GM21447 (cell line): ENCODE results near the gene ADH1B.
"Not testable (repeated sequence)": the region's sequence is repeated elsewhere in the genome, so short reads cannot be mapped to it uniquely, and the experiment has no call there.

ENCODE experiments used
- ATAC-seq: cut with Tn5 transposase; IDR thresholded peaks from one replicate; pipeline ENCODE4 v1.9.1; 2021; ENCODE audit not compliant: unreplicated experiment

ADH1B gene

DNA sequence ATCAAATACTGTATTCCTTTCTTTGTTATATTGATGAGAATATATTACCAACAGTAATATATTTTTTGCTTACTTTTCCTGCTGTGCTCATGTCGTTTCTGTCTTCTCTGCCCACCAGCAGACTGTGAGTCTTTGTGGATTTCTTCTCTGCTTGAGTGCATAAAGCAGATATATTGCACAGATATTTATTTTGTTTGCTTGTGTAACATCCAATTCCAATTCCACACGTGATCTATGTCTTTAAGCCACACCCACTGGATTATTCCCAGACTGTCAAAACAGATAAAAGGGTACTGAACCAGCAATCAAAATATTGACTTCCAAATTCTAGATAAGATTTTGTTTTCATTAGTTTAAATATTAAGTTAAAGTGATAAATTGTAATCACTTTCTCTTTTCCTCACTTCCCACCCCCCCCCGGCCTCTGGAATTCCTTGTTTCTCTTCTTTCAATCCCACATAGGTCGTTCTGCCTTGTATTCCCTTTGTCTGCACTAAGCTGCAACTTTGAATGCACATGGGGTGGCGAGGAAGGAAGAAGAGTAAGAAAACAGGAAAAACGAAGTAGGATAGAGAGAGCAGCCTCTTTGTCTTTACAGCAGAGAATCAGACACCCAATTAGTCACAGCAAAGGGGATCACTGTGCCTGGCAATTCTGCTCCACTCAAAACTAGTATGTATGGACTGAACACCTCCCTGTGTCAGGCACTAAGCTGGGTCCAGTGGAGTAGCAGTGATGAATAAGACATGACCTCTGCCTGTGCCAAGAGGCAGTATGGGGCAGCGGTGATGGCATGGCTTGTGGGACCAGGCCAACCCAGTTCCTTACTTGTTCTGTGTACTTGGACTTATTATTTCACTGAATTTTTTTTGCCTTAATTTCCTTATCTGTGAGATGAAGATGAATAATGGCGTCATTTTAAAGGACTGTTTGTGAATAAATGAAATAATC, at the start of gene ADH1B:
Gene ADH1B (minus strand): TSS at position 161 of the 951 bp plus-strand sequence. CDS start 70 bp downstream, at position 91.
- ATAC-seq: no peak

DNA sequence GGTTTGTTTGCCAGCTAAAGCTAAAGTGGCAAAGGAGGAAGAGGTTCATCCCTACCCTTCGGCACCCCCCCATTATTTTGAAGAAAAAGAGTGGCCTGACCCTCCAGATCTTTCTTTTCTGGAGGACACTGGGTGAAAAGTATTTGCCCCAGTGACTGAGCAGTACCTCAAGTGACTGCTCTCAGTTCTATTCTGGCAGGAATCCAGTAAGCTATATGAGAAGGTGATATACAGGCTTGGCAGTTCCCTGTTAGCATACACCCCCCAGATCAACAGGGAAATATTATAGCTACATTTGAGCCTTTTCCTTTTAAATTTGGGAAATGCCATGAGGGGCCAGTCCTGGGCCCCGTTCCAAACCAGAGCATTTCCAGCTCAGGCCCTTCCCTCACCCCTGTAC, 46.6 kb upstream of the ADH1B start:
- not testable (repeated sequence) for ATAC-seq

DNA sequence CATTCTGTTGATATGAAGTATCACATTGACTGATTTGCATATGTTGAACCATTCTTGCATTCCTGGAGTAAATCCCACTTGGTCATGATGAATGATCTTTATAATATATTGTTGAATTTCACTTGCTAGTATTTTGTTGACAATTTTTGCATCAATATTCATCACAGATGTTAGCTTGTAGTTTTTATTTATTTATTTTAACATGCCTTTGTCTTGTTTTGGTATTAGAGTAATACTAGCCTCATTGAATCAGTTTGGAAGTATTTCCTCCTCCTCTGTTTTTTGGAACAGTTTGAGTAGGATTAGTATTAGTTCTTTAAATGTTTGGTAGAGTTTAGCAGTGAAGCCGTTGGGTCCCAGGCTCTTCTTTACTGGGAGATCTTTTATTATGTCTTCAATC, 45.3 kb upstream of the ADH1B start:
- no peak for ATAC-seq

DNA sequence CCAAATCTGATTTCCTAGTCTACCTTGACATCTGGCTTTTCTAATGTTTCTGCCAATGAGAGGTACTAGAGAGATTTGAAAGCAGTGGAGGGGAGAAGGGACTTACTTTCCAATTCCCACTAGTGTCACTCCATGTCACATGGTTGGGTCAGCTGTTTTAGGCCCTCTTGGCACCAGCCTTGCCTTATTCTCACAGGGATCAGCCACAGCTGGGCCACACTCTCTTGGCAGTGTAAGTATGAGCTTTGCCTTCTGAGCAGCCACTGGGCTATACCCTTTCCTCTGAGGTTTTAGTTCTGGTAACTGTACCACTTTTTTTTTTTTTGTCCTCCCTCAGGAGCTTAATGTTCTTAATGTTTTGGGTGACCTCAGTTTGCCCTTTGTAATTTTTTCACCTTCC, 41.6 kb upstream of the ADH1B start:
- no peak for ATAC-seq

DNA sequence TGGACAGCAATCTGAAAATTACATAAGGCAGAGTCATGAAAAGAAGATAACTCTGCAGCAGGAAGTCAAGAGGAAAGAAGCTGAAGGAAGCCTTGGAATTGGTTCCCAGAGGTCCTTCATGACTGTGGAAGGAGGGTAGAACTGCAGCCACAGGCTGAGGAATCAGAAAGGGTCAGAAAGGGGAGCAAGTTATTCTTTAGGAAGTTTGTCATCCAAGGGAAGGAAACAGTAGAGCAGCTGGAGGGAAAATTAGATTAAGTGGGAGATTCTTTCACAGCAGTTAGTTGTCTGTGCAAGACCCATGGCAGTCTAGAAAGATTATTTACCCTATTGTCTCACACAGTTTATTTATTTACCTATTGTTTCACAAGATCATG, 40.7 kb upstream of the ADH1B start:
- no peak for ATAC-seq

DNA sequence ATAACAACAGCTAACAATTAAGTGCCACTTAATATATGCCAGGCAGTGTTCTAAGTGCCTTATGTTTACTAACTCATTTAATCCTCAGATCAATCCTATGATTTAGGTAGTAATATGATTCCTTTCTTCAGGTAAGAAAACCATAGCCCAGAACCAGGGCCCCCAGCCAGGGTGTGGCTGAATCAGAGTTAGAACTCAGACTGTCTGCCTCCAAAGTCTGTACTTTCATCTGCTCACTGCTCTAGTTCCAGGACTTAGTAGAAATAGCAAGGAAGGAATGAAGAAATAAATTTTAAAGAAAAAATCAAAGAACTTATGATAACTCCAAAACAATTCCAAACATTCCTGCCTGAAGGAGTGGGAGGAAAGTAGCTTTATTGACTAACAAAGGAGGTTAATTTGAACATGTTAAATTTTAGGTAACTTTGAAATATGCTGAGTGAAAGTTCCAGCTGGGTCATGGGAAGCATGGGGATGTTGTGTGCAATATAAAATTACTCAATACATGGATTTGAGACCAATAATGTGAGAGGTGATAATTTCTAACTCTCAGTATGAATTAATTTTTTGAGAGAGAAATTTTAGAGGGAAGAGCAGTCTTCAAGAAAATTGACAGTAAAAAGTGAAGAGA, 40.2 kb upstream of the ADH1B start:
- ATAC-seq: no peak

DNA sequence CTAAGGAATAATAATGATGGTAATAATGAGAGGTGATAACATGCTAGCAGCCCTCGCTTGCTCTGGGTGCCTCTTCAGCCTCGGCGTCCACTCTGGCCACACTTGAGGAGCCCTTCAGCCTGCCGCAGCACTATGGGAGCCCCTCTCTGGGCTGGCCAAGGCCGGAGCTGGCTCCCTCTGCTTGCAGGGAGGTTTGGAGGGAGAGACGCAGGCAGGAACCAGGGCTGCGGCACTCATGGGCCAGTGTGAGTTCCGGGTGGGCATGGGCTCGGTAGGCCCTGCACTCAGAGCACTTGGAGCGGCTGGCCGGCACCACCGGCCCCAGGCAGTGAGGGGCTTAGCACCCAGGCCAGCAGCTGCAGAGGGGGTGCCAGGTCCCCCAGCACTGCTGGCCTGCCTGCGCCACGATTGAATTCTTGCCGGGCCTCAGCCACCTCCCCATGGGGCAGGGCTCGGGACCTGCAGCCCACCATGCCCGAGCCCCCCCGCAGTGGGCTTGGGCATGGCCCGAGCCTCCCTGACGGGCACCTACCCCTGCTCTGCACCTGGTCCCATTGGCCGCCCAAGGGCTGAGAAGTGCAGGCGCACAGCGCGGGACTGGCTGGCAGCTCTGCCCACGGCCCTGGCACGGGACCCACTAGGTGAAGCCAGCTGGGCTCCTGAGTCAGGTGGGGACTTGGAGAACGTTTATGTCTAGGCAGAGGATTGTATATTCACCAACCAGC, 38.4 kb upstream of the ADH1B start:
- ATAC-seq: no peak

DNA sequence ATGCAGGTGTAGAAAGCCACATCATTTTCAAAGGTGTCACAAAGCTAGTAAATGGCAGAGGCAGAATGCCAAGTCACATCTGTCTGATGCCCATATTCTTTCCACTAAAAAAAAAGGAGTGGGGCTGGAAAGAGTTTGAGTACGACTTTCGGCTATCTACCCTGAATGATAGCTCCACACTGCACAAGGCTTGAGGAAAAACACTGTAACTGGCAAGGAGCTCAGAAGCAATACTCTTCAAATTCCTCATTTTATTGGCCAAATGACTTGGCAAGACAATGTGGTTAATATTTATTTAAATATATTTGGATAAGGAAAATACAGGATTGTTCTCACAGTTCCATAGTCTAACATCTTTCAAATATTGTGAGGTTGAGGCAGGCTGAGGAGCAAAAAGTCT, 36.7 kb upstream of the ADH1B start:
- no peak for ATAC-seq

DNA sequence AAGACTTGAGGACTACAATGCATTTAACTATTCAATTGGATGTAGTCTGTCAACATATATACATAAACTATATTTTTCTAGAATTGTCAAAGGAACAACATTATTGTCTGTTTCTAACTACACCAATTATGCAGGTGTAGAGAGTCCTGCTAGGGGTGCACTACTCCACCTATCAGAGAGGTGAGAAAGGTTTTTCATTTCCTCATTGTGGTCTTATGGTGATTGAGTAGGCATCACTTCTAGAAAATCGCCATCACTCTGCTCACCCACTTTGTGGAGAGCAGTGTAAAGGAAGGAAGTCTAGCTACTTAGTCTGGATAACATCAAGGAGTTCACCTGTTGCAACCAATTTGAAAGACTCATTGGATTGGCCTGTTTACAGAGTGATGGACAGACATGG, 35.8 kb upstream of the ADH1B start:
- peak; percentile 85 for ATAC-seq

DNA sequence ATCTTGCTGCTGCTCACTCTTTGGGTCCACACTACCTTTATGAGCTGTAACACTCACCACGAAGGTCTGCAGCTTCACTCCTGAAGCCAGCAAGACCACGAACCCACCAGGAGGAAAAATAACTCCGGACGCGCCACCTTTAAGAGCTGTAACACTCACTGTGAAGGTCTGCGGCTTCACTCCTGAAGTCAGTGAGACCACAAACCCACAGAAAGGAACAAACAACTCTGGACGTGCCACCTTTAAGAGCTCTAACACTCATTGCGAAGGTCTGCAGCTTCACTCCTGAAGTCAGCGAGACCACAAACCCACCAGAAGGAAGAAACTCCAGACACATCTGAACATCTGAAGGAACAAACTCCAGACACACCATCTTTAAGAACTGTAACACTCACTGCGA, 34.9 kb upstream of the ADH1B start:
- not testable (repeated sequence) for ATAC-seq

DNA sequence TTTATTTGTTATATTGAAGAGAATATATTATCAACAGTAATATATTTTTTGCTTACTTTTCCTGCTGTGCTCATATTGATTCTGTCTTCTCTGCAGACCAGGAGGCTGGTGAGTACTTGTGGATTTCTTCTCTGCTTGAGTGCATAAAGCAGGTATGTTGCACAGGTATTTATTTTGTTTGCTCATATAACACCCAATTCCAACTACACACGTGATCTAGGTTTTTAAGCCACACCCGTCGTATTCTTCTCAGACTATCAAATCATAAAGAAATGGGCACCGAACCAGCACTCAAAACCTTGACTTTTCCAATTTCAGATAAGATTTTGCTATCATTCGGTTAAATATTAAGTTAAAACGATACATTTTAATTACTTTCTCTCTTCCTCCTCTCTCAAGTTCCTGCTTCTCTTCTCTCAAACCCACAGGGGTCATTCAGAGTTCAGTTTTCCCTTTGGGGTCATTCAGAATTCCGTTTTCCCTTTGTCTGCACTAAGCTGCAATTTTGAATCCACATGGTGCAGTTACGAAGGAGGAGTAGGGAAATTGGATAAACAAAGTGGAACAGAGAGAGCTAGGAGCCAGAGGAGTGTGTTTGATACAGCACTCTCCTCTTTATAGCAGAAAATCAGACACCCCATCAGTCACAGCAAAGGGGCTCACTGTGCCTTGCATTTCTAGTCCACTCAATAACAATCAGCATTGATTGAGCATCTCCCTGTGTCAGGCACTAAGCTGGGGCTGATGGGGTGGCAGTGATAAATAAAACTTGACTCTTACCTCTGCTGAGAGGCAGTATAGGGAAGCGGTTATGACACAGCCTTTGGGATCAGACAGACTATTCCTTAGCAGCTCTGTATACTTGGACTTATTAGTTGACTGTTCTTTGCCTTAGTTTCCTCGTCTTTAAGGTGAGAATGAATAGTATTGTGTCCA, 31.7 kb upstream of the ADH1B start, which contains the start of gene ADH1C:
Gene ADH1C (minus strand): TSS at position 145 of the 936 bp plus-strand sequence. CDS start 71 bp downstream, at position 74.
- ATAC-seq: no peak

DNA sequence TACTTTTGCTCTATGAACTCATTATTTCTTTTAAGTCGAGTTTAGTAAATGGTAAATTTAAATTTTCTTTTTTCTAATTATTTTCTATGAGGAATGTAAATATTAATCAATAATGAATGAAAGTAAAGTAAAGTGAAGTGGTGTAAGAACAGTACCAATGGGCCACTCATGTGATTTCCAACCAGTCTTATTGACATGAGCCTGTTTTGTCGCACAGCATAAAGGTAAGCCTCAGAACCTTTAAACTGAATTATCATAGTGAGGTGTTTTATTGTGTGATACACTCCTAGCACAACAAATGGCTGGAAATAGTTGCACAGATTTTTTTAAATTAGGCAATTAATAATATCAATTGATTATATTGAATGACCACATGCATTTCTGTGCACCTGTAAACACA, 30.3 kb upstream of the ADH1B start:
- no peak for ATAC-seq

DNA sequence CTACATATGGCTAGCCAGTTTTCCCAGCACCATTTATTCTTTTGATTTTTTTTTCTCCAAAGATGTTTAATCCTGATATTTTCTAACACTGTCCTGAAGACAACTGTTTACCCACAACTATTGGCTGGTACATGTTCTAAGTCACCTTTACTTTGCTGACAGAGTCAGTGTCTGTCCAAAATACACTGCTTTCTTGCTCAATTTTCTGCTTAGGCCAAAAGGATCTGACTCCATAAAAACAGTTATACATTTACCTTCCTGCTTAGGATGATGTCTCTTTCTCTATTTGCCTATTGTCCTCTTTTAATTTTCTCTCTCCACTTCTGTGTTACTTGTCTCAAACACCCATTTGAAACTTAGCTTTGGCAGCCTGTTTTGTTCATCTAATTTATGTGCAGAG, 28.1 kb upstream of the ADH1B start:
- no peak for ATAC-seq

DNA sequence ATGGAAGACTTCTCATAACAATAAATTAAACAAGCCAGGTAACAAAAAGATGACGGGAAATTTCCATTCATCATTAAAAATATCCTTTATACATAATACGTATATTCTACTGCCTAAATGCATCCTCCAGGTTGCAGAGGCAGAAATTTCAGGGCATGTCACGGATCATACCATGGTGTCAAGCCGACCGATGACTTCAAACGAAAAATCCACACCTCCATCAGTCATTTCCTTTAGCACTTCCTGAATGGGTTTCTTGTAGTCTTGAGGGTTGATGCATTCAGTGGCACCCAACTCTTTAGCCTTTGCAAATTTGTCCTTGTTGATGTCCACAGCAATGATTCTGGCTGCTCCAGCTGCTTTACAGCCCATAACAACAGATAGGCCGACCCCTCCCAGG, 21.4 kb upstream of the ADH1B start:
- not testable (repeated sequence) for ATAC-seq

DNA sequence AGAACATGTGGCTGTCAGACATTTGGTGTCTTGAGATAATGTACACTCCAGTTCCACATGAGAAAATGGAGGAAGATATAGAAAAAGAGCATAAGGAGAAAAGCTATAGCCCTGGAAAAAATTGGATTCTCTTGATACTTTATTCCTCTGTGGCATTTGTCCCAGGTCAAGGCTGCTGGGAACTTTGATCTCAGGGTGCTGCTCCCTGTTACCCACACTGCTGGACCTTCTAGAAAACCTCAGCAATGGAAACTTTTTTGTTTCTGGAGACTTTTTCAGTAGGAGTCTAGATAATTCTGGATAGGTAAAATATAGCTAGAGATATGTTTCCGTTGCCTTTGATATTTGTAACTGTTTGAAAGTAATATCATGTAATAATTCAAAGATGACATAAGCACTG, 20.2 kb upstream of the ADH1B start:
- ATAC-seq: no peak

DNA sequence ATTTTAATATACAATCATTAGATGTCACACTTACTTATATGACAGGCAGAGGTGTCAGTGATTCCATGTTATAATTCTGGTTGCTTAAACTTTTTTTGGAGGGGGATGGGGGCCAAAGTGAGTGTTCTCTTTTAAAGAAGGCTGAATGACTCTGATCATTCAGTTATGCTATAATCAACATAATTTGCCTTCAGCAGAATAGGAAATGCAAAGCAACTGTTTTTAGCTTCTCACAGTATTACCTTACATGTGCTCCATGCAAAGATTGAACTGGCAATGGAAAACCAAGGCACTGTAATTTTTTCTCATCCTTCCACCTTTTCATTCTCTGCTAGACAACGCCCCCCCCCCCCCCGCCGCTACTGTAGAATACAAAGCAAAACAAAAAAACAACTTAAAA, 18.0 kb upstream of the ADH1B start:
- no peak for ATAC-seq

DNA sequence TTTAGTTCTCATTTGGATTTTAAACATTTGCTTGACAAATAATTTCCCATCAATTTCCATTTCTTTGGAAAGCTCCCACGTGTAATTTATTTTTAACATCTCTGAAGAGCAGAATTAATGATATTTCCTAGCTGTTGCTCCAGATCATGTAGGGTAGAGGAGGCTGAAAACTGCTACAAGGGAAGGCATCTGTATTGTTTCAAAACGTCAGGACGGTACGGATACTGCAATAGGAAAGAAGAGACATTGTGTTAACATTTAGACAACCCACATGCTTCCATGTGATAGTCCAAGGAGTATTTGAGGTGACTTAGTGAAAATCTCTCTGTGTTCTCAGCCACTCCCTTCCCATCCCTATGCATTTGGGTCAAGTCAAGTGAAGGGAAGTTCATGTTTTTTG, 15.4 kb upstream of the ADH1B start:
- ATAC-seq: no peak

DNA sequence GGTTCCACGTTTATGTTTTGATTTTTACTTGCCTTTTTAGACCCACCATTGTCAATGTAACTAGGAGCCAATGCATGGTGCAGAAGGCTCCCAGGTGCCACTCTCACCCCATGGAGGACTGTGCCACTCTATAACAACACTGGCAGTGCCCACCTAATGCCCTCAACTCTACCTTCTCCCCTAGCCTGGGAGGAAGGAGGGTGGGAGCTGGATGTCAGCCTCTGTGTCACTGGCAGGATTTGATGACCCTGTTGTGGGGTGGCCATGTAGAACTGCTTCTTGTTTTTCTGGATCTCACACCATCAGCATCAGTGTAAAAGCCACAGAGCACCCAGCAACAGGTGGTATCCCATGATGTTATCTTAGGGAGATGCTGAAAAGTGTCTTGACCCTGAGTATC, 13.7 kb upstream of the ADH1B start:
- ATAC-seq: no peak

DNA sequence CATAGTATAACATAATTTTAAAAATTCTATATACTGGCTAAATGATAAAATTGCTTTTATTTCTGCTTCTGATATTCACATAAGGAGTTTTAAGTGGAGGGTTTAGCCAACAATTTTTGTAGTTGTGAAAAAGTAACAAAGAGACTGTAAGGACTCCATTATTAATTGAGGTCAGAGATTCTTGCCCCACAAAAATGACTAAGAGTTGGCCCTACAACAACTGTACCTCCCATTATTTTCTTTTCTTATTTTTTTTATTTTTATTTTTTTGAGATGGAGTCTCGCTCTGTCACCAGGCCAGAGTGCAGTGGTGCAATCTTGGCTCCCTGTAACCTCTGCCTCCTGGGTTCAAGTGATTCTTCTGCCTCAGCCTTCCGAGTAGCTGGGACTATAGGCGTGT, 9.4 kb upstream of the ADH1B start:
- no peak for ATAC-seq

DNA sequence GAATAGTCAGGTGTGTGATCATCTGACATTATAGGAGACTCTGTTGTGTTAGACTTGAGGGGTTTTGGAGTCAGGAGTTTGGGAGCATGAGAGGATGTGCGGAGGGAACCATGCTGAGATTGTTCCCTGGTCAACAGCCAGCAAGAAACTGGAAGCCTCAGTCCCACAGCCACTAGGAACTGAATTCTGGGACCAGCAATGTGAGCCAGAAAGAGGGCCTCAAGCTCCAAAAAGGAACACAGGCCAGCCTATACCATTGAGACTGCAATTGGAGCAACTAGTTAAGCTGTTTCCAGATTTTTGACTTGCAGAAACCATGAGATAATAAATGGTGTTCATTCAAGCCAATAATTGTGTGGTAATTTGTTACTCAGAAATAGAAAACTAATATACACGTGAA, 8.7 kb upstream of the ADH1B start:
- no peak for ATAC-seq

DNA sequence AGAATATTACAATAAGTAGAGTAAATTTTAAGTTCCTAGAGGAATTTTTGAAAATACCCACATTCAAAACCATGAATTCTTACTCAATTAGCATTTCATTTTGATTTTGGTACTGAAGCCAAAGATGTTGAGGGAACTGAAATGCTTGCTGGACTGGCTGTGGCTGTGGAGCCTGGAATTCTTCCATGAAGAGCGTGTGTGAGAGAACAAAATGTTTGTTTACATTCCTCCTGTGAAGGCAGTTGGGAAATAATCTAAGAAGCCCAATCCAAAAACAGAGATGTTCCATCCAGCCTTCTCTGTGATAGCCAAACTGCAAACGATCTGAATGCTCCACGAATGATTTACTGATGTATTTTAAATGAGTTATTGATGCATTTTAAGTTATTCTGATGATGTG, 3.8 kb upstream of the ADH1B start:
- no peak for ATAC-seq
